Measurements from ENCODE around the gene SCN4A. TPM values are rescaled to one million over a fixed set of nuclear protein-coding genes. Genes with fewer than 3 reads are reported as not detected.
"Not testable (repeated sequence)": the region's sequence is repeated elsewhere in the genome, so short reads cannot be mapped to it uniquely, and the experiment has no call there.

SCN4A gene
- total RNA-seq, 1 donor: not detected

- no peak for DNase-seq (ENCODE audit: low read depth)
- TF ChIP-seq, protein P1, sequence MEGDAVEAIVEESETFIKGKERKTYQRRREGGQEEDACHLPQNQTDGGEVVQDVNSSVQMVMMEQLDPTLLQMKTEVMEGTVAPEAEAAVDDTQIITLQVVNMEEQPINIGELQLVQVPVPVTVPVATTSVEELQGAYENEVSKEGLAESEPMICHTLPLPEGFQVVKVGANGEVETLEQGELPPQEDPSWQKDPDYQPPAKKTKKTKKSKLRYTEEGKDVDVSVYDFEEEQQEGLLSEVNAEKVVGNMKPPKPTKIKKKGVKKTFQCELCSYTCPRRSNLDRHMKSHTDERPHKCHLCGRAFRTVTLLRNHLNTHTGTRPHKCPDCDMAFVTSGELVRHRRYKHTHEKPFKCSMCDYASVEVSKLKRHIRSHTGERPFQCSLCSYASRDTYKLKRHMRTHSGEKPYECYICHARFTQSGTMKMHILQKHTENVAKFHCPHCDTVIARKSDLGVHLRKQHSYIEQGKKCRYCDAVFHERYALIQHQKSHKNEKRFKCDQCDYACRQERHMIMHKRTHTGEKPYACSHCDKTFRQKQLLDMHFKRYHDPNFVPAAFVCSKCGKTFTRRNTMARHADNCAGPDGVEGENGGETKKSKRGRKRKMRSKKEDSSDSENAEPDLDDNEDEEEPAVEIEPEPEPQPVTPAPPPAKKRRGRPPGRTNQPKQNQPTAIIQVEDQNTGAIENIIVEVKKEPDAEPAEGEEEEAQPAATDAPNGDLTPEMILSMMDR (IDR thresholded peaks at IDR 0.05; ENCODE audit: insufficient read depth, low read depth, low read length): no peak
- H3K4me3 ChIP-seq (ENCODE audit: low read depth, low read length): no peak overlapping the region
These were observed 14.8 kb upstream of the SCN4A start for GRCh38 chr17:63987221-63988126.

- TF ChIP-seq, protein P1 (IDR thresholded peaks at IDR 0.05; ENCODE audit: insufficient read depth, low read depth, low read length): no peak
- no peak overlapping the region for H3K4me3 ChIP-seq (ENCODE audit: low read depth, low read length)
- DNase-seq (ENCODE audit: low read depth): no peak
These were observed 14.1 kb upstream of the SCN4A start for GRCh38 chr17:63986821-63987220.

- TF ChIP-seq, protein P1 (IDR thresholded peaks at IDR 0.05; ENCODE audit: insufficient read depth, low read depth, low read length): no peak
- no peak for DNase-seq (ENCODE audit: low read depth)
- H3K4me3 ChIP-seq (ENCODE audit: low read depth, low read length): no peak overlapping the region
These were observed 12.8 kb upstream of the SCN4A start for GRCh38 chr17:63985387-63986140.

GRCh38 chr17:63984651-63985386 lies 12.1 kb upstream of the SCN4A start:
- TF ChIP-seq, protein P1 (IDR thresholded peaks at IDR 0.05; ENCODE audit: insufficient read depth, low read depth, low read length): no peak
- peak; percentile 85 for DNase-seq (ENCODE audit: low read depth)
- no peak overlapping the region for H3K4me3 ChIP-seq (ENCODE audit: low read depth, low read length)

DNA sequence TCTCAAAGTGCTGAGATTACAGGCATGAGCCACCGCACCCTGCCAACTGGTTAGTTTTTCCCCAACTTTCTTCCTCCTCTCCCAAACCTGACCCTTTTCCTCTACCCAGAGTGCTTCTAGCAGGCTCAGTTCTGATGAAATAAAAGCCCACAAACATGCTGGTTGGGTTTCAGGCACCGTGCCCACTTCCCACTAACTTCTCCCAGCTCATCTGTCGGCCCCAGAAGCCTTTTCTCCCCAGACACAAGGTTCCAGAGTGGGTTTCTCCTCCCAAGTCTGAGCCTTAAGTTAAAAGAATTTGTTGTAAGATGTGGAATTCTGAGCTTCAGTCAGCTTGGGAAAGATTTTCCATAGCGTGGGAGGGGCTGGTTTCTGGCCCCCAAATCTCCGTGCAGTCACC lies 11.5 kb upstream of the SCN4A start:
- TF ChIP-seq, protein P1 (IDR thresholded peaks at IDR 0.05; ENCODE audit: insufficient read depth, low read depth, low read length): no peak
- H3K4me3 ChIP-seq (ENCODE audit: low read depth, low read length): no peak overlapping the region
- peak; percentile 29 for DNase-seq (ENCODE audit: low read depth)

GRCh38 chr17:63983320-63983719 lies 10.6 kb upstream of the SCN4A start:
- no peak overlapping the region for H3K4me3 ChIP-seq (ENCODE audit: low read depth, low read length)
- TF ChIP-seq, protein P1 (IDR thresholded peaks at IDR 0.05; ENCODE audit: insufficient read depth, low read depth, low read length): no peak
- no peak for DNase-seq (ENCODE audit: low read depth)

DNA sequence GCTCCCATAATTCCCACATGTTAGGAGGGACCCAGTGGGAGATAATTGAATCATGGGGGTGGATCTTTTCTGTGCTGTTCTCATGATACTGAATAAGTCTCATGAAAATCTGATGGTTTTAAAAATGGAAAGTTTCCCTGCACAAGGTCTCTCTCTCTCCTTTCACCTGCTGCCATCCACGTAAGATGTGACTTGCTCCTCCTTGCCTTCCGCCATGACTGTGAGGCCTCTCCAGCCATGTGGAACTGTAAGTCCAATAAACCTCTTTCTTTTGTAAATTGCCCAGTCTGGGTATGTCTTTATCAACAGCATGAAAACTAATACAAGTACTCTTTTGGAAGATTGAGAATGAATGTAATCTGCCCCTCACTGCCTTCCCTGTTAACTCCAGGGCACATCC lies 9.9 kb upstream of the SCN4A start:
- H3K4me3 ChIP-seq (ENCODE audit: low read depth, low read length); DNase-seq (ENCODE audit: low read depth): not testable (repeated sequence)
